Measurements from ENCODE around the gene AAGAB. TPM values are rescaled to one million over a fixed set of nuclear protein-coding genes. Genes with fewer than 3 reads are reported as not detected.
"Not testable (repeated sequence)": the region's sequence is repeated elsewhere in the genome, so short reads cannot be mapped to it uniquely, and the experiment has no call there.

Gene AAGAB, protein sequence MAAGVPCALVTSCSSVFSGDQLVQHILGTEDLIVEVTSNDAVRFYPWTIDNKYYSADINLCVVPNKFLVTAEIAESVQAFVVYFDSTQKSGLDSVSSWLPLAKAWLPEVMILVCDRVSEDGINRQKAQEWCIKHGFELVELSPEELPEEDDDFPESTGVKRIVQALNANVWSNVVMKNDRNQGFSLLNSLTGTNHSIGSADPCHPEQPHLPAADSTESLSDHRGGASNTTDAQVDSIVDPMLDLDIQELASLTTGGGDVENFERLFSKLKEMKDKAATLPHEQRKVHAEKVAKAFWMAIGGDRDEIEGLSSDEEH
- 59.1 and 80.8 TPM in 2 replicates for total RNA-seq (2014; rRNA removed; shearing (Covaris generic))

DNA sequence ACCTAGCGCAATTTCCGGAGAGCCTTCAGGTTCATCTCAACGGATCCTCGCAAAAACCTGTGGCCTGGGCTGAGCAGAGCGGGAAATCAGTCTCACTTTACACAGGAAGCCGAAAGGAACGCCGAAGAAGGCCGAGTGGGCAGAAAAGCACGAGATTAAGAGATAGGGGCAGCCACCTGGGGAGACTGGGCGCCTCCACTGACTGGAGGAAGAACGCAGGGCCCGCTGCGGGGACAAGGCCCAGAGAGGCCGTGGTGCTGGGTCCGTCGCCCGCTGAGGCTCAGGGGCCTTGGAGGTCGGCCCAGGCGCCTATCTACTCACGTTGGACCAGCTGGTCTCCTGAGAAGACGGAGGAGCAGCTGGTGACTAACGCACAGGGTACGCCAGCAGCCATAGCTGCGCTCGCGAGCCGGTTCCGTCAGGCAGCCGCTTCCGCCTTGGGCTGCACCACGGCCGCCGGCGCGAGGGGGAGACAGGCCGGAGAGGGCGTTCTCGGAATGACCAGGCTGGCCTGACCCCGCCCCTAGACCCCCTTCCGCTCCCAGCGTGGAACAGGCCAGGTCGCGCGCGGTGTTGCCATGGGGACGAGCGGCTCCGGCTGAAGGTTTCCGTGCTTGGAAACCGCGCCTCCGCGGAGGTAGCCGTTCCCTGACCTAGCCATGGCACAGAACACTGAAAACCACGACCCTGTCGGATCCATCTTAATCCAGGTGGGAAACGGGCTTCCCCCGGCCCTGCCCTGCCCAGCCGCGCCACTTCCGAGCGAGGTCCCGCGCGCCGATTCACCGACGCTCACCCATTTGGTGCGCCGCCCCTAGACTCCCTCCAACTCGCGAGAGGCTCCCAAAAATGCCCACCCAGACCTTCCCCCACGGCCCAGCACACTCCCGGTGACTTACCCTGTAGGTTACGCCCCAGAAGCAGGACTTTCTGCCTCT, at the start of gene AAGAB, which contains the start of gene IQCH:
TSS of gene AAGAB (minus strand) at position 424 of the 938 bp plus-strand sequence. CDS start at position 394, 30 bp downstream.
TSS of gene IQCH (plus strand) at position 549 of the 938 bp plus-strand sequence. CDS start at position 660, 111 bp downstream.
- H3K4me1 ChIP-seq (replicated peaks) = peaks cover 9% of the 10 kb centered on the region
- peak within 1 kb of the TSS; percentile 88 for H3K27ac ChIP-seq
- DNase-seq (ENCODE audit: low read depth in 1 of 2, low spot score in 2 of 2) = peak; percentile 98
- peaks cover 3% of the 10 kb centered on the region for H3K36me3 ChIP-seq
- H3K9me3 ChIP-seq (replicated peaks) = no peaks in the 10 kb centered on the region
- peak within 1 kb of the TSS; percentile 84 for H3K4me3 ChIP-seq
- no peaks in the 10 kb centered on the region for H3K27me3 ChIP-seq (replicated peaks)

DNA sequence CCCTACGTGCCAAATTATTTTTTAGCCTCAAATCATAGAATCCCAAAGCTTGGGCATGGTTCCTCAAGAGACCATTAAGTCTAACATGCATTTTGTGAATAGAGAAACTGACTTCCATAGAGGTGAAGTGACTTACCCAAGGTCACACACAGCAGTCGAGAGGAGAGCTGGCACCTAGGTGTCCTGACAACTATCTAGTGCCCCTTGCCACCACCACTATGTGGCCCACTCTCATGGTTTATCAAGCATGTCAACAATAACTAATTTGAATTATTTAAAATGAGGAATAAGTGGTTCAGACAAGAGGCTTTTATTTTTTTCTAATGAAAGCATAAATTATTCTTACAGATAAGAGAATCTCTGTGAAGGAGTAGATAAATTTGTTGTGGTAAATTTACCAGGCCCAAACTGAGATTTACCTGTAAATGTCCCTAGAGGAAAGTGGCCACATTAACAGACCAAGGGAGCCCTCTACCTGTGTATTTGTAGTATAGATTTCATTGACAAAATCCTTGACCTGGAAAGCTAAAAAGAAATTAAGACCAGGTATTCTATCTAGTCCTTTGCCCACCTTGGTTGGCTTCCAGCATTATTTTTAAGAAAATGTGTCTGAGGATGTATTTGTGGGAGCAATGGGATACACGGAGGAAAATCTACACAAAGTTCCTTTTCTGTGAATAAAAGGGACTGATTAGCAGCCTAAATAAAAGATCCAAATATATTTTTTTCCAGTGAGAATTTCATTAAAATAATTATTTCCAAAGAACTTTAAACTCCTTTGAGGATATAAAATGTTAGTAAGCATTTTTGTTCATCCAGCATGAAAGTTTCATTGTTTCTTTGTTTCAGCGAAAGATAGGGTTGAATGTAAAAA, 49.3 kb upstream of the AAGAB start:
- H3K4me3 ChIP-seq = no peak overlapping the region
- no peak overlapping the region for H3K27ac ChIP-seq
- no peaks in the 10 kb centered on the region for H3K36me3 ChIP-seq
- H3K4me1 ChIP-seq (replicated peaks) = no peaks in the 10 kb centered on the region
- DNase-seq (ENCODE audit: low read depth in 1 of 2, low spot score in 2 of 2) = peak in 1 of 2 experiments; percentile 21
- no peaks in the 10 kb centered on the region for H3K9me3 ChIP-seq (replicated peaks)
- 0 out of 2 replicates have a peak, but pooled peaks cover 2% of the 10 kb centered on the region for H3K27me3 ChIP-seq (replicated peaks)

DNA sequence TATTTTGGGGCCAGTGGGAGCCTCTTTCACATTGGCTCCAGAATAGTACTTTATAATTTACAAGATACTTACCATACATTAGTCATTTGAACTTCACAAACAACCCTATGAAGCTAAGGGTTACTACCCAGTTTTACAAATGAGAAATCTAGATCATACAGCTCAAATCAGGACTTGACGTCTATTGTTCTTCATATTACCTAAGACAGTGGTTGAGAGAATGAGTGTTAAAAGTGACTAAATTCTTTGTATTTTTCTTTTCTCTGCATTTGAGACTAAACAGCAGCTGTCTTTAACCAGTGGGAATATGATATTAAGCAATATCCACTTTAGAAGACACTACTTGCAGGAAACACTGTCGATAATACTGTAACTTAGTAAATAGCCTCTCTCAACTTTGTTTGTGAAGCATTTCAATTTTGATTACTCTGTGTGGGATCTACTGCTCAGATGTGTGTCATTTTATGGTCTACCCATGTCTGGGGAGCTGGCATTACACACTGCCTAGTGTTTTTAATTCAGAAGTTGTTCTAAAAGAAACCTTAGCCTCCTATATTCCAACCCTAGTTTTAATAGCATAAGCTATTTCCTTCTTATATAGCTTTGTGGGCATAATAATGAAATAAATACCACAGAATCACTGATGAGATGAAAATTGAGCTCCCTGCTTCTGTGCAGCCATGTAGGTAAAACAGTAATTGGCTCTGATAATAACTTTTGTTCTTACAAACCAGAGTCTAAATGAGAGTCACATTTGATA, 46.0 kb upstream of the AAGAB start:
- no peak for DNase-seq (ENCODE audit: low read depth in 1 of 2, low spot score in 2 of 2)
- Histone ChIP-seq H3K36me3 (no peaks in the 10 kb centered on the region), H3K27me3 (replicated peaks) (0 out of 2 replicates have a peak, but pooled peaks cover 2% of the 10 kb centered on the region), H3K27ac (no peak overlapping the region), H3K4me3 (no peak overlapping the region), H3K9me3 (replicated peaks) (no peaks in the 10 kb centered on the region), H3K4me1 (replicated peaks) (no peaks in the 10 kb centered on the region)

DNA sequence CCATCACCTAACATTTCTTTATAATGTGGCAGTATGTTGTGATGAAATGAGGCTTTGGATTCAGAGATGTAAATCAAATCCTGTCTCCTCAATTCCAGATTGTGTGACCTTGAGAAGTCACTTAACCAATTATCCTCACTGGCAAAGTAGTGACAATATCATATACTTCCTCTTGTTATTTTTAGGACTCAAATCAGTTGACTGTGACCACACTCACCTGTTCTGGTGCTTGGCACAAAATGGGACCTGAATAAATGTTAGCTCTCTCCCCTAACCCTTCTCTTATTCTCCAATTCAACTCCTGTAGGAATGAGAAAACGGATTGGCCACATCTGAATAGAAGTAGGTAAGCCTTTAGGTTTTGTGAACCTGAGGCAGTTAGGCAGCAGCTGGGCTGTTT, 42.2 kb upstream of the AAGAB start:
- H3K27me3 ChIP-seq (replicated peaks) = 0 out of 2 replicates have a peak, but pooled peaks cover 2% of the 10 kb centered on the region
- no peaks in the 10 kb centered on the region for H3K9me3 ChIP-seq (replicated peaks)
- H3K4me1 ChIP-seq (replicated peaks) = no peaks in the 10 kb centered on the region
- no peak overlapping the region for H3K4me3 ChIP-seq
- H3K27ac ChIP-seq = no peak overlapping the region
- no peaks in the 10 kb centered on the region for H3K36me3 ChIP-seq
- no peak for DNase-seq (ENCODE audit: low read depth in 1 of 2, low spot score in 2 of 2)

DNA sequence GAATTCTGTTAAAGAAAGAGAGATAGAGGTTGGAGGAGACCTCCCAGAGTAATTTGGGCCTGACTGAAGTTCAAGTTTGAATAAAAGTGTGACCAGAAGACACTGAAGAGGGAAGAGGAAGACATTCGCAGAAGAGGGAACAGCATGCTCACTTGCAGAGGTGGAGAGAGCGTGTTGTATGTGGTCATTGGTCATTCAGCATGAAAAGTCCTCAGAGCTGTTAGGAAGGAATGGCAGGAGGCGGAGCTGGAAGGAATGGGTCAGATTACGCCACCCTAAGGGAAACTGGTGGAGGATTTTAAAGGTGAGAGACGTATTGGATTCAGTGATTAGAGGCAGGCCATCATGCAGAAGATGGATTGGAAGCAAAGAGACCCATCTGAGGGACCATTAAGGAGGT, 41.7 kb upstream of the AAGAB start:
- Histone ChIP-seq H3K27me3 (replicated peaks) (0 out of 2 replicates have a peak, but pooled peaks cover 2% of the 10 kb centered on the region), H3K36me3 (no peaks in the 10 kb centered on the region), H3K9me3 (replicated peaks) (no peaks in the 10 kb centered on the region), H3K27ac (no peak overlapping the region), H3K4me1 (replicated peaks) (no peaks in the 10 kb centered on the region), H3K4me3 (no peak overlapping the region)
- DNase-seq (ENCODE audit: low read depth in 1 of 2, low spot score in 2 of 2) = no peak

DNA sequence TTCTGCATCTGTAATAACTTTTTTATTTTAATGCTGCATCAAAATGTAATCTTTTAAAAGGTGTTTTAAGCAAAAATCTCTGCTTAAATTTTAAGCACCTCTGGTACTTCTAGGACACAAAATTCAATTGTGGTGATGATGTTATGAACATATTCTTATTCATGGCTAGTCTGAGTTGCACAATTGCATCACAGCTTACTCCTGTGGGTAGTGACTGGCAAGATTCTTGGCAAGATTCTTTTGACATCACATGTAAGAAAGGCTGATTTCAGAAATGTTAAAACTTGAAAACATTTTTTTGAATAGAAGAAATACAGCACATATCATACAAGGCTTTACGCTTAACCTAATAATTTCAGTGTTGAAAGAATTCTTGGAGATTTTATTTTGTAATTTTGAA, 35.9 kb upstream of the AAGAB start:
- H3K4me1 ChIP-seq (replicated peaks) = no peaks in the 10 kb centered on the region
- no peaks in the 10 kb centered on the region for H3K9me3 ChIP-seq (replicated peaks)
- H3K27ac ChIP-seq = no peak overlapping the region
- H3K27me3 ChIP-seq (replicated peaks) = no peaks in the 10 kb centered on the region
- no peaks in the 10 kb centered on the region for H3K36me3 ChIP-seq
- no peak for DNase-seq (ENCODE audit: low read depth in 1 of 2, low spot score in 2 of 2)
- H3K4me3 ChIP-seq = no peak overlapping the region

DNA sequence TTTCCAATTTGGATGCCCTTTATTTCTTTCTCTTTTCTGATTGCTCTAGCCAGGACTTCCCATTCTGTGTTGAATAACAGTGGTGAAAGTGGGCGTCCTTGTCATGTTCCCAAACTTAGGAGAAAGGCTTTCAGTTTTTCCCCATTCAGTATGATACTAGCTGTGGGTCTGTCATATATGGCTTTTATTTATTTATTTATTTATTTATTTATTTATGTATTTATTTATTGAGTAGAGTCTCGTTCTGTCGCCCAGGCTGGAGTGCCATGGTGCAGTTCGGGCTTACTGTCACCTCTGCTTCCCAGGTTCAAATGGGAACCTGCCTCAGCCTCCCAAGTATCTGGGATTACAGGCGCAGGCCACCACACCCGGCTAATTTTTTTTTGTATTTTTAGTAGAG, 31.9 kb upstream of the AAGAB start:
- not testable (repeated sequence) for H3K27me3 ChIP-seq (replicated peaks); H3K27ac ChIP-seq; H3K36me3 ChIP-seq; H3K9me3 ChIP-seq (replicated peaks); DNase-seq (ENCODE audit: low read depth in 1 of 2, low spot score in 2 of 2); H3K4me3 ChIP-seq; H3K4me1 ChIP-seq (replicated peaks)

DNA sequence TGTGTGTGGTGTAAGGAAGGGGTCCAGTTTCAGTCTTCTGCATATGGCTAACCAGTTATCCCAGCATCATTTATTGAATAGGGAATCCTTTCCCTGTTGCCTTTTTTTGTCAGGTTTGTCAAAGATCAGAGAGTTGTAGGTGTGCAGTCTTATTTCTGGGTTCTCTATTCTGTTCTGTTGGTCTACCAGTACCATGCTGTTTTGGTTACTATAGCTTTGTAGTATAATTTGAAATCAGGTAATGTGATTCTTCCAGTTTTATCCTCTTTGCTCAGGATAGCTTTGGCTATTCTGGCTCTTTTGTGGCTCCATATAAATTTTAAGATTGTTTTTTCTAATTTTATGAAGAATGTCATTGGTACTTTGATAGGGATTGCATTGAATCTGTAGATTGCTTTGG, 31.2 kb upstream of the AAGAB start:
- H3K9me3 ChIP-seq (replicated peaks); H3K4me1 ChIP-seq (replicated peaks); DNase-seq (ENCODE audit: low read depth in 1 of 2, low spot score in 2 of 2); H3K27ac ChIP-seq; H3K36me3 ChIP-seq; H3K4me3 ChIP-seq; H3K27me3 ChIP-seq (replicated peaks): not testable (repeated sequence)

DNA sequence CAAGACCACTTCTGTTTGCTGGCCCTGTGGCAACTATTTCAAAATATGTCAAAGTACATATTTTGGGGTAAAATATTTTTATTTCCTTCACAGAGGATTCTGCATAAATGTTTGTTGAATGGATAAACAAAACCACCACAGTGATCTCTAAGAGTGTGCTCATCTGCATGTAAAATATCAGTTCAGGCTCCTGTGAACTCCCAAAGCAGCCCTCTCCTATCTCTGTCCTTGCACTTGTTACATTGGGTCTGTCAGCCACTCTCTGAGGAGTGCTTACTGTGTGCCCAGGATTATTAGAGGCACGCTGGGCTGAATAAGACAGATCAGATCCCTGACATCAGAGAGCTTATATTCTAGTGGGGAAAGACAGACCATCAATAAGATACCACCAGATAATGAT, 27.3 kb upstream of the AAGAB start:
- no peak overlapping the region for H3K27ac ChIP-seq
- no peaks in the 10 kb centered on the region for H3K9me3 ChIP-seq (replicated peaks)
- H3K4me3 ChIP-seq = no peak overlapping the region
- H3K27me3 ChIP-seq (replicated peaks) = no peaks in the 10 kb centered on the region
- H3K4me1 ChIP-seq (replicated peaks) = no peaks in the 10 kb centered on the region
- H3K36me3 ChIP-seq = no peaks in the 10 kb centered on the region
- no peak for DNase-seq (ENCODE audit: low read depth in 1 of 2, low spot score in 2 of 2)

DNA sequence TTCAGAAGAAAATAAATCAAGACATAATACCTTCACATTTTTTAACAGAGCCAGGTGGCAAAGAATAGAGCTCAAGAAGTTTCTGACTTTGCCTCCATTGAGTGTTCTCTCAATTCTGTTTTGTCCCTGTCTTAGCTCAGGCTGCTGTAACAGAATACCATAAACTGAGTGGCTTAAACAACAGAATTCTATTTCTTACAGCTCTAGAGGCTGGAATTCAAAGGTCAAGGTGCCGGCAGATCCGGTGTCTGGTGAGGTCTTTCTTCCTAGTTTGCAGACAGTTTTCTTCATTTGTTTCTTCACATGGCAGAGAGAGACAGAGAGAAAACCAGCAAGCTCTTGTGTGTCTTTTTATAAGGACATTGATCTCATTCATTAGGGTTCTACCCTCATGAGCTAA, 25.8 kb upstream of the AAGAB start:
- H3K36me3 ChIP-seq = no peaks in the 10 kb centered on the region
- no peaks in the 10 kb centered on the region for H3K27me3 ChIP-seq (replicated peaks)
- H3K4me1 ChIP-seq (replicated peaks) = no peaks in the 10 kb centered on the region
- no peak for DNase-seq (ENCODE audit: low read depth in 1 of 2, low spot score in 2 of 2)
- H3K27ac ChIP-seq = no peak overlapping the region
- no peaks in the 10 kb centered on the region for H3K9me3 ChIP-seq (replicated peaks)
- no peak overlapping the region for H3K4me3 ChIP-seq

DNA sequence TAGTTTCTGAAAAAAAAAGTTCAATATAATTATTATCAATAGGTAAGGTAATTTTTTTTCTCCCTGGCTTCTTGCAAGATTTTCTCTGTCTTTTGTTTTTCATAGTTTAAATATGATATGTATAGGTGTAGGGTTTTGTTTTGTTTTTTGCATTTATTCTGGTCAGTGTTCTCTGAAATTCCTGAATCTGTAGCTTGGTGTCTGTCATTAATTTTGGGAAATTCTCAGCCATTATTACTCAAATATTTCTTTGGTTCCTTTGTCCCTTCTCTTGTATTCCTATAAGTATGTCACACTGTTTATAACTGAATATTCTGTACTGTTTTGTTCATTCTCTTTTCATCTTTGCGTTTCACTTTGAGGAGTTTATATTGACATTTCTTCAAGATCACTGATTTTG, 22.2 kb upstream of the AAGAB start:
- Histone ChIP-seq H3K9me3 (replicated peaks) (no peaks in the 10 kb centered on the region), H3K27me3 (replicated peaks) (no peaks in the 10 kb centered on the region), H3K27ac (no peak overlapping the region), H3K4me3 (no peak overlapping the region), H3K4me1 (replicated peaks) (no peaks in the 10 kb centered on the region), H3K36me3 (no peaks in the 10 kb centered on the region)
- no peak for DNase-seq (ENCODE audit: low read depth in 1 of 2, low spot score in 2 of 2)

DNA sequence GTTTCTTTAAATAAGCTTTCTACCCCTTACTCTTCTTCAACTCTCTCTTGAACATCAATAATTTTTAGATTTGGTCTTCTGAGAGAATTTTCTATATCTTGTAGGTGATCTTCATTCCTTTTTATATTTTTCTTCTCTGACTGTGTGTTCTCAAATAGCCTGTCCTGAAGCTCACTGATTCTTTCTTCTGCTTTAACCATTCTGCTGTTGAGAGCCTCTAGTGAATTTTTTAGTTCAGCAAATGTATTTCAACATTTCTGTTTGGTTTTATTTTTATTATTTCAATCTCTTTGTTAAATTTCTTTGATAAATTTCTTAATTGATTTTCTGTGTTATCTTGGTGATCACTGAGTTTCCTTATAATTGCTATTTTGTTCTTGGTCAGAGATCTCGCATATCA, 19.8 kb upstream of the AAGAB start:
- Histone ChIP-seq H3K27ac (no peak overlapping the region), H3K27me3 (replicated peaks) (no peaks in the 10 kb centered on the region), H3K36me3 (no peaks in the 10 kb centered on the region), H3K4me1 (replicated peaks) (no peaks in the 10 kb centered on the region), H3K9me3 (replicated peaks) (no peaks in the 10 kb centered on the region), H3K4me3 (no peak overlapping the region)
- no peak for DNase-seq (ENCODE audit: low read depth in 1 of 2, low spot score in 2 of 2)

All from SJSA1 (cell line).